Uterus (tissue), 2 donors: ENCODE measurements around the gene ENTPD1.

Source experiments
- CTCF ChIP-seq, 4 experiments: fragments of 200-600 bp in 2 of 4; fragments of 450-650 bp in 2 of 4; sonication (generic) in 2 of 4; IDR thresholded peaks; one replicate each; pipeline ENCODE4 v1.5.1; 2016 to 2019; ENCODE audit warnings: antibody characterized with exemption in 4 of 4, mild to moderate bottlenecking in 2 of 4, moderate library complexity in 1 of 4
- POLR2A ChIP-seq, 2 donors: fragments of 450-650 bp; IDR thresholded peaks; one replicate each; pipeline ENCODE4 v1.6.1; 2016; ENCODE audit warnings: antibody characterized with exemption in 2 of 2, mild to moderate bottlenecking in 1 of 2, moderate library complexity in 1 of 2

GRCh38 chr10:95706573-95706972, 49.4 kb upstream of the ENTPD1 start:
- TF ChIP-seq CTCF (IDR thresholded peaks at IDR 0.05) (no peak), POLR2A (IDR thresholded peaks at IDR 0.05) (no peak)
